Natural killer cell (primary cell): Measurements from ENCODE around the gene KIAA0513. TPM values are rescaled to one million over a fixed set of nuclear protein-coding genes. Genes with fewer than 3 reads are reported as not detected.

ENCODE experiments used
- ATAC-seq, 3 donors: fragments of 150-1000 bp in 2 of 3; fragments of 200-7000 bp in 1 of 3; cut with Tn5 transposase; 1 replicate in 1 of 3; 2 replicates in 2 of 3; pipeline ENCODE4 v1.10.0; 2021; ENCODE audit warnings: mild to moderate bottlenecking in 2 of 3, moderate library complexity in 2 of 3
- DNase-seq, 2 donors: peaks; one replicate each; pipeline versions ENCODE4 v3.0.0 to v3.0.0-alpha.2; 2013 to 2021; ENCODE audit warnings: mixed read lengths in 1 of 2
- H3K27ac ChIP-seq: one replicate; pipeline ENCODE4 v1.5.1; 2013; ENCODE audit warnings: mild to moderate bottlenecking, low read length
- H3K27me3 ChIP-seq: one replicate; pipeline ENCODE4 v1.6.1; 2013; ENCODE audit warnings: low read length; ENCODE audit not compliant: control insufficient read depth, insufficient read depth
- H3K36me3 ChIP-seq: one replicate; pipeline ENCODE4 v1.6.1; 2013; ENCODE audit warnings: low read length; ENCODE audit not compliant: control insufficient read depth, insufficient read depth
- H3K4me1 ChIP-seq: one replicate; pipeline ENCODE4 v1.6.1; 2013; ENCODE audit warnings: low read length; ENCODE audit not compliant: control insufficient read depth, insufficient read depth
- H3K4me3 ChIP-seq: one replicate; pipeline ENCODE4 v1.5.1; 2013; ENCODE audit warnings: low read length
- H3K9me3 ChIP-seq: one replicate; pipeline ENCODE4 v1.6.1; 2013; ENCODE audit warnings: low read length; ENCODE audit not compliant: control insufficient read depth, insufficient read depth
- H3K27ac Mint-ChIP-seq, 2 donors: one replicate each; pipeline ENCODE4 v1.8.0; 2022; ENCODE audit warnings: mild to moderate bottlenecking in 2 of 2, mixed read lengths in 2 of 2, moderate library complexity in 1 of 2
- H3K27me3 Mint-ChIP-seq, 2 donors: one replicate each; pipeline ENCODE4 v1.8.0; 2022; ENCODE audit warnings: low read depth in 2 of 2, mixed read lengths in 2 of 2
- H3K36me3 Mint-ChIP-seq: one replicate; pipeline ENCODE4 v1.8.0; 2022; ENCODE audit warnings: mixed read lengths
- H3K4me1 Mint-ChIP-seq, 2 donors: one replicate each; pipeline ENCODE4 v1.8.0; 2022; ENCODE audit warnings: mixed read lengths in 2 of 2
- H3K4me3 Mint-ChIP-seq: one replicate; pipeline ENCODE4 v1.8.0; 2022; ENCODE audit warnings: mild to moderate bottlenecking, moderate library complexity, mixed read lengths
- H3K9me3 Mint-ChIP-seq, 2 donors: one replicate each; pipeline ENCODE4 v1.8.0; 2022; ENCODE audit warnings: mixed read lengths in 2 of 2
- CTCF ChIP-seq: fragments of 200-600 bp; IDR thresholded peaks from one replicate; pipeline ENCODE4 v1.8.0; 2022; ENCODE audit warnings: antibody characterized with exemption
- WGBS: methylation state at CpG from one replicate; pipeline ENCODE4 v1.1.7; 2013; ENCODE audit warnings: missing lambda C conversion rate; ENCODE audit not compliant: insufficient coverage; 5-methylcytosine and 5-hydroxymethylcytosine counted together
- intact Hi-C: fragments of 100-400 bp; cut with micrococcal nuclease; formaldehyde crosslinking; loops from one replicate; pipeline ENCODE4 v1.14.2; 2022
- total RNA-seq, 4 donors: library from RNA; stranded (reverse); fragments of 120-200 nt in 1 of 4; gene quantifications; one replicate each; pipeline versions ENCODE4 v1.2.3 to v1.2.4, GENCODE V29; 2013 to 2022

KIAA0513 gene
- total RNA-seq, 3 donors from 2014 or later (not counting 1 experiment from before 2014, with no cell fraction given), result 7.9 to 17.7 (median 12.1) TPM

- intact Hi-C loops, result no loop called here
- H3K27ac Mint-ChIP-seq, result no peak overlapping the region
- DNase-seq, result no peak
- Histone ChIP-seq H3K36me3 (no peaks in the 10 kb centered on the region), H3K27me3 (no peaks in the 10 kb centered on the region), H3K9me3 (no peaks in the 10 kb centered on the region), H3K4me3 (no peak overlapping the region), H3K27ac (no peak overlapping the region), H3K4me1 (peaks cover 7% of the 10 kb centered on the region)
- peaks cover 6 to 13% of the 10 kb centered on the region in 2 donors for H3K4me1 Mint-ChIP-seq
- peak; percentile 71 to 91 (median 82) for ATAC-seq
- no peaks in the 10 kb centered on the region for H3K9me3 Mint-ChIP-seq
- no peak for TF ChIP-seq CTCF
- H3K36me3 Mint-ChIP-seq, result no peaks in the 10 kb centered on the region
- 23% methylated on average over 4 of the region's 4 CpGs for WGBS
- no peak overlapping the region for H3K4me3 Mint-ChIP-seq
- H3K27me3 Mint-ChIP-seq, result peaks cover 0 to 2% of the 10 kb centered on the region in 2 donors
These were observed 10.4 kb upstream of the KIAA0513 start for GRCh38 chr16:85017151-85017550.

GRCh38 chr16:85017633-85018032 lies 10.0 kb upstream of the KIAA0513 start:
- H3K9me3 ChIP-seq, result no peaks in the 10 kb centered on the region
- intact Hi-C loops, result no loop called here
- no peaks in the 10 kb centered on the region for H3K9me3 Mint-ChIP-seq
- no peaks in the 10 kb centered on the region for H3K27me3 ChIP-seq
- H3K27me3 Mint-ChIP-seq, result peaks cover 0 to 2% of the 10 kb centered on the region in 2 donors
- peaks cover 6 to 11% of the 10 kb centered on the region in 2 donors for H3K4me1 Mint-ChIP-seq
- no peak overlapping the region for H3K27ac ChIP-seq
- H3K27ac Mint-ChIP-seq, result no peak overlapping the region
- no peak overlapping the region for H3K4me3 ChIP-seq
- H3K36me3 ChIP-seq, result no peaks in the 10 kb centered on the region
- no peak overlapping the region for H3K4me3 Mint-ChIP-seq
- no peak for ATAC-seq
- 80% methylated on average over 8 of the region's 8 CpGs for WGBS
- H3K4me1 ChIP-seq, result peaks cover 7% of the 10 kb centered on the region
- no peak for DNase-seq
- TF ChIP-seq CTCF, result no peak
- no peaks in the 10 kb centered on the region for H3K36me3 Mint-ChIP-seq

- DNase-seq (no peak), ATAC-seq (no peak)
- Histone ChIP-seq H3K9me3 (no peaks in the 10 kb centered on the region), H3K27me3 (no peaks in the 10 kb centered on the region), H3K36me3 (no peaks in the 10 kb centered on the region), H3K27ac (no peak overlapping the region), H3K4me1 (peaks cover 7% of the 10 kb centered on the region), H3K4me3 (no peak overlapping the region)
- H3K9me3 Mint-ChIP-seq, result no peaks in the 10 kb centered on the region
- H3K27ac Mint-ChIP-seq, result no peak overlapping the region
- 94% methylated on average over 19 of the region's 19 CpGs for WGBS
- no peak for TF ChIP-seq CTCF
- intact Hi-C loops, result no loop called here
- H3K4me1 Mint-ChIP-seq, result peaks cover 6 to 11% of the 10 kb centered on the region in 2 donors
- H3K27me3 Mint-ChIP-seq, result peaks cover 0 to 2% of the 10 kb centered on the region in 2 donors
- H3K4me3 Mint-ChIP-seq, result no peak overlapping the region
- no peaks in the 10 kb centered on the region for H3K36me3 Mint-ChIP-seq
These were observed 8.9 kb upstream of the KIAA0513 start for GRCh38 chr16:85018529-85019236.
